PFSK-1 (cell line): ENCODE data around the gene LRRN4CL.
A peak's percentile ranks its signal among the peaks of the same experiment; 100 is the strongest.

Source experiments
- POLR2AphosphoS5 ChIP-seq: IDR thresholded peaks from 2 replicates; pipeline ENCODE4 v1.6.1; 2012; ENCODE audit warnings: low read depth, mild to moderate bottlenecking, control low read depth, low read length, moderate library complexity
- REST ChIP-seq, 2 experiments: IDR thresholded peaks; 2 replicates each; pipeline versions ENCODE4 v1.6.1 to v1.8.0; 2011 to 2012; ENCODE audit warnings: low read depth in 2 of 2, low read length in 2 of 2, control low read depth in 1 of 2, inconsistent platforms in 1 of 2, mild to moderate bottlenecking in 1 of 2, moderate library complexity in 1 of 2; ENCODE audit not compliant: insufficient read depth in 1 of 2
- SIN3A ChIP-seq: IDR thresholded peaks from 2 replicates; pipeline ENCODE4 v1.6.1; 2012; ENCODE audit warnings: mild to moderate bottlenecking, low read length, moderate library complexity, borderline replicate concordance; ENCODE audit not compliant: insufficient read depth
- TAF1 ChIP-seq: IDR thresholded peaks from 2 replicates; pipeline ENCODE4 v1.6.1; 2012; ENCODE audit warnings: low read length, control low read depth, borderline replicate concordance; ENCODE audit not compliant: insufficient read depth

- TF ChIP-seq REST (IDR thresholded peaks at IDR 0.05; ENCODE audit: insufficient read depth in 1 of 2, low read depth in 2 of 2, low read length in 2 of 2) (peak in 1 of 2 experiments; percentile 59; a peak in 1 of 4 replicates), POLR2AphosphoS5 (peak; percentile 84), TAF1 (peak; percentile 92), SIN3A (peak; percentile 69; the same call in 1 of the 2 replicates)
Observed at GRCh38 chr11:62671608-62672389, 17.5 kb downstream of the LRRN4CL start, which contains the start of the genes LBHD1 and UQCC3.
